OCI-LY3 (cell line): ENCODE results near the gene OXT.

ENCODE experiments used
- CTCF ChIP-seq: fragments of 200-600, 300-600 bp; sonication (generic); IDR thresholded peaks from 2 replicates; pipeline ENCODE4 v1.5.1; 2014; ENCODE audit warnings: antibody characterized with exemption, low read length, low read depth
- EZH2phosphoT487 ChIP-seq: fragments of 200-600 bp; shearing (Covaris generic); IDR thresholded peaks from 2 replicates; pipeline ENCODE4 v1.6.1; 2018; ENCODE audit warnings: antibody characterized with exemption, mixed run types, low read depth

GRCh38 chr20:3072530-3073250 lies 1.3 kb downstream of the OXT start:
- TF ChIP-seq CTCF (no peak), EZH2phosphoT487 (no peak)
